HT-29 (cell line): ENCODE data around the gene LY86. TPM values are rescaled to one million over a fixed set of nuclear protein-coding genes. Genes with fewer than 3 reads are reported as not detected.

Source experiments
- DNase-seq: peaks from one replicate; pipeline ENCODE4 v3.0.0-alpha.2; 2015; ENCODE audit warnings: low spot score
- total RNA-seq: library from RNA; depleted of rRNA; stranded (reverse); fragments of >200 nt; shearing (Covaris generic); gene quantifications from 2 replicates; pipeline ENCODE4 v1.2.3, GENCODE V29; 2014

The LY86 gene
- total RNA-seq, 1 experiment from 2014 or later, result not detected

- DNase-seq, result no peak
Measured at GRCh38 chr6:6622501-6622900, 34.0 kb downstream of the LY86 start.

GRCh38 chr6:6623553-6623952 lies 35.0 kb downstream of the LY86 start:
- DNase-seq, result no peak

- DNase-seq, result no peak
Measured at GRCh38 chr6:6624269-6624990, 35.9 kb downstream of the LY86 start.

- DNase-seq, result no peak
Measured at GRCh38 chr6:6626187-6626586, 37.7 kb downstream of the LY86 start.

- DNase-seq, result peak; percentile 2
Measured at GRCh38 chr6:6629402-6629801, 40.9 kb downstream of the LY86 start.

- DNase-seq, result no peak
Measured at GRCh38 chr6:6631053-6631452, 42.5 kb downstream of the LY86 start.

GRCh38 chr6:6631534-6632276 lies 43.2 kb downstream of the LY86 start:
- no peak for DNase-seq

- DNase-seq, result no peak
Measured at GRCh38 chr6:6633898-6634734, 45.6 kb downstream of the LY86 start.

- no peak for DNase-seq
Measured at GRCh38 chr6:6634735-6635075, 46.2 kb downstream of the LY86 start.

GRCh38 chr6:6635291-6635690 lies 46.8 kb downstream of the LY86 start:
- no peak for DNase-seq

GRCh38 chr6:6635869-6636268 lies 47.3 kb downstream of the LY86 start:
- no peak for DNase-seq

GRCh38 chr6:6639572-6639971 lies 51.1 kb downstream of the LY86 start:
- no peak for DNase-seq

- no peak for DNase-seq
Measured at GRCh38 chr6:6640926-6641325, 52.4 kb downstream of the LY86 start.

- no peak for DNase-seq
Measured at GRCh38 chr6:6643398-6643797, 54.9 kb downstream of the LY86 start.

- DNase-seq, result no peak
Measured at GRCh38 chr6:6645261-6645917, 56.9 kb downstream of the LY86 start.

- no peak for DNase-seq
Measured at GRCh38 chr6:6646384-6646783, 57.9 kb downstream of the LY86 start.

GRCh38 chr6:6646859-6647258 lies 58.3 kb downstream of the LY86 start:
- no peak for DNase-seq

GRCh38 chr6:6648692-6649343 lies 60.3 kb downstream of the LY86 start:
- no peak for DNase-seq

GRCh38 chr6:6649824-6650349 lies 61.4 kb downstream of the LY86 start:
- no peak for DNase-seq

- no peak for DNase-seq
Measured at GRCh38 chr6:6650839-6651238, 62.3 kb downstream of the LY86 start.

GRCh38 chr6:6651335-6651734 lies 62.8 kb downstream of the LY86 start:
- DNase-seq, result no peak
